ENCODE results near the gene SLC24A3.

SLC24A3 gene

GRCh38 chr20:19397226-19397625 lies 184.8 kb downstream of the SLC24A3 start:
- DNase-seq = no peak

GRCh38 chr20:19397666-19398065 lies 185.2 kb downstream of the SLC24A3 start:
- DNase-seq = no peak

GRCh38 chr20:19401096-19401495 lies 188.7 kb downstream of the SLC24A3 start:
- DNase-seq = no peak

- no peak for DNase-seq
Observed at GRCh38 chr20:19403549-19403948, 191.1 kb downstream of the SLC24A3 start.

GRCh38 chr20:19404826-19405225 lies 192.4 kb downstream of the SLC24A3 start:
- no peak for DNase-seq

GRCh38 chr20:19405958-19406357 lies 193.5 kb downstream of the SLC24A3 start:
- no peak for DNase-seq

- DNase-seq = no peak
Observed at GRCh38 chr20:19406381-19406780, 193.9 kb downstream of the SLC24A3 start.

- DNase-seq = no peak
Observed at GRCh38 chr20:19407196-19407595, 194.8 kb downstream of the SLC24A3 start.

GRCh38 chr20:19407736-19408135 lies 195.3 kb downstream of the SLC24A3 start:
- no peak for DNase-seq

GRCh38 chr20:19408971-19409370 lies 196.5 kb downstream of the SLC24A3 start:
- no peak for DNase-seq

- no peak for DNase-seq
Observed at GRCh38 chr20:19411811-19412210, 199.4 kb downstream of the SLC24A3 start.

- DNase-seq = no peak
Observed at GRCh38 chr20:19412254-19412653, 199.8 kb downstream of the SLC24A3 start.

GRCh38 chr20:19414600-19414999 lies 202.2 kb downstream of the SLC24A3 start:
- no peak for DNase-seq

- no peak for DNase-seq
Observed at GRCh38 chr20:19415786-19416185, 203.3 kb downstream of the SLC24A3 start.

- no peak for DNase-seq
Observed at GRCh38 chr20:19416627-19417026, 204.2 kb downstream of the SLC24A3 start.

- DNase-seq = no peak
Observed at GRCh38 chr20:19419396-19419795, 207.0 kb downstream of the SLC24A3 start.

GRCh38 chr20:19423097-19423899 lies 210.9 kb downstream of the SLC24A3 start:
- DNase-seq = no peak

- no peak for DNase-seq
Observed at GRCh38 chr20:19423900-19424620, 211.6 kb downstream of the SLC24A3 start.

- no peak for DNase-seq
Observed at GRCh38 chr20:19426356-19426755, 213.9 kb downstream of the SLC24A3 start.

GRCh38 chr20:19427480-19427879 lies 215.0 kb downstream of the SLC24A3 start:
- DNase-seq = no peak

- no peak for DNase-seq
Observed at GRCh38 chr20:19427913-19428312, 215.5 kb downstream of the SLC24A3 start.

- DNase-seq = no peak
Observed at GRCh38 chr20:19428324-19428723, 215.9 kb downstream of the SLC24A3 start.

- DNase-seq = no peak
Observed at GRCh38 chr20:19429538-19429937, 217.1 kb downstream of the SLC24A3 start.

GRCh38 chr20:19430641-19431315 lies 218.3 kb downstream of the SLC24A3 start:
- DNase-seq = no peak
